CD4-positive, alpha-beta T cell treated with Interleukin-2 at 100 ng/mL for 4 hours (primary cell): ENCODE data around the gene PTPN3.
"Not testable (repeated sequence)": the region's sequence is repeated elsewhere in the genome, so short reads cannot be mapped to it uniquely, and the experiment has no call there.

Experiments
- DNase-seq: peaks from one replicate; pipeline ENCODE4 v3.0.0-alpha.2; 2020; ENCODE audit warnings: low spot score

The PTPN3 gene

GRCh38 chr9:109346904-109347303, 151.2 kb downstream of the PTPN3 start:
- DNase-seq: no peak

- DNase-seq: no peak
Observed at GRCh38 chr9:109344866-109345265, 153.2 kb downstream of the PTPN3 start.

DNA sequence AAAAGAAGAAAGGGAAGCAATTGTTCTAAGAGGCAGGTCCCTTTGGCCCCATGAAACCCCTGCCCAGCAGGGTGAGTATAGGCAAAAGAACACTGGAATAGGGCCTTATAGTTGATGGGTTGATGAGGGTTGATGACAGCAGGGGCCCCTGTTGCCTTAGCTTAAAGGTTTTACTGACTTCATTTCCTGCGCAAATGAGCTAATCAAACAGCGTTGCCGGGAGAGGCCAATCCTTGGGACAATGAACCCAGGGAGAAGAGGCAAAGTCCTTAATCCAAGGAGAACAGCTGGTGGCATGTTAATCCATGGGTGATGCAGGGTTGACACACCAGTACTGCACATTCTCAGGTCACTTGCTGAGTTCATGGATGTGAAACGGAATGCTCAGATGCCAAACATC, 155.2 kb downstream of the PTPN3 start:
- DNase-seq: no peak

GRCh38 chr9:109341561-109341960, 156.5 kb downstream of the PTPN3 start:
- no peak for DNase-seq

GRCh38 chr9:109340979-109341378, 157.1 kb downstream of the PTPN3 start:
- not testable (repeated sequence) for DNase-seq

DNA sequence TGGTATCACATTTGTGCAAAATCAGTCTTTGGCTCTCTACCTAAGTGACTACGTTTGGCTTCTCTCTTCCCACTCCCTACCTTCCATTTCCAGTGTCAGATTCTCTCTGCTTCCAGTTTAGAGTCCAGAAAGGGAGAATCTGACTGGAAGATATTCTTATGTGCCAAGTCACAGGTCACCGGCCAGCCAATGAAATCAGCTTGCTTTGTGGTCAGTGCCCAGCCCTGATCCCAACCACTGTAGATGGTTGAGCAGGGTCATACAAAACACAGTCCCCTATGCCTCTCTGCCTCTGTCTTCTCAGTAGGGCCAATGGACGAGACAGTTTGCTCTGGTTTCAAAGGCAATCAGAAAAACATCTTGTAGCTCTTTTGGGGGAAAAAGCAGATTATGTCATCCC, 161.7 kb downstream of the PTPN3 start:
- no peak for DNase-seq

- DNase-seq: no peak
Observed at GRCh38 chr9:109335929-109336328, 162.2 kb downstream of the PTPN3 start.

DNA sequence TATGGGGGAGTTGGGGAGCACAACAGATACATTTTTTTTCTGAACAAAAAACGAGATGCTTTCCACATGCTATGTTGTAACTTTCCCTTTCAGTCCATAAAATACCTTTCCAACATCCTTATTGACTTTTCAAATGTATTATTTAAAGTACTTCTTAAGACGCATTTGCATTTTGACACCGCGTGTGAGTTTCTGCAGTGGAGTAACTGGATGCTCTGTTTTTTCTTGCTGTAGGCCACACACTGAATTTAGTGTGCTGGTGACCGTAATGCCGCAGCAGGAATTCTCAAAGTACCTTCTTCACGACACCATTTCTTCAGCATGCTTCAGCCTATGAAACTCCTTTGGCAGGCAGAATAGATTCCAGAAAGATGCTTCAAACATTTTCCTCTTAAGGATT, 163.0 kb downstream of the PTPN3 start:
- DNase-seq: no peak

GRCh38 chr9:109331353-109331752, 166.8 kb downstream of the PTPN3 start:
- no peak for DNase-seq

- DNase-seq: no peak
Observed at GRCh38 chr9:109329638-109330258, 168.4 kb downstream of the PTPN3 start.

- no peak for DNase-seq
Observed at GRCh38 chr9:109328978-109329637, 169.0 kb downstream of the PTPN3 start.
